Measurements from ENCODE around the gene BMP7. TPM values are rescaled to one million over a fixed set of nuclear protein-coding genes. Genes with fewer than 3 reads are reported as not detected.

The BMP7 gene
- total RNA-seq, 1 donor from 2014 or later = 9.4 TPM

- FAIRE-seq = no peak
- DNase-seq (ENCODE audit: low spot score in 2 of 2) = no peak
Observed at GRCh38 chr20:57236813-57237584, 29.4 kb downstream of the BMP7 start.

- DNase-seq (ENCODE audit: low spot score in 2 of 2) = no peak
- no peak for FAIRE-seq
Observed at GRCh38 chr20:57234556-57235251, 31.7 kb downstream of the BMP7 start.

GRCh38 chr20:57231951-57232428 is 34.5 kb downstream of the BMP7 start:
- FAIRE-seq (no peak), DNase-seq (ENCODE audit: low spot score in 2 of 2) (no peak)

DNA sequence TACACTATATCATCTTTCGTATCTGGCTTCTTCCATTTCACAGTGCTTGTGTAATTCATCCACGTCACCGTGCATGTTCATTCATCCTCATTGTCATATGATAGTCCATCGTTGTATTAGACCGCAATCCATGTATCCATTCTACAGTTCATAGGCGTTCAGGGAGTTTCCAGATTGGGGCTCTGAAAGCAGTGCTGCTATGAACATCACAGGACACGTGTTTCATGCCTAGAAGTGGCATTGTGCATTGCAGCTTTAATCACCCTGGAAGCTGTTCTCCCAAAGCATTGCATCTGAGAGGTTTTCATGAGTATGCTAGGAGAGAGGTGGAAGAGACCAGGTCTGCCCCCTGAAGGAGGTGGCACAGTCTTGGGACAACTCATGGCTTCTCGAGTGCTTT is 35.3 kb downstream of the BMP7 start:
- no peak for FAIRE-seq
- DNase-seq (ENCODE audit: low spot score in 2 of 2) = no peak

DNA sequence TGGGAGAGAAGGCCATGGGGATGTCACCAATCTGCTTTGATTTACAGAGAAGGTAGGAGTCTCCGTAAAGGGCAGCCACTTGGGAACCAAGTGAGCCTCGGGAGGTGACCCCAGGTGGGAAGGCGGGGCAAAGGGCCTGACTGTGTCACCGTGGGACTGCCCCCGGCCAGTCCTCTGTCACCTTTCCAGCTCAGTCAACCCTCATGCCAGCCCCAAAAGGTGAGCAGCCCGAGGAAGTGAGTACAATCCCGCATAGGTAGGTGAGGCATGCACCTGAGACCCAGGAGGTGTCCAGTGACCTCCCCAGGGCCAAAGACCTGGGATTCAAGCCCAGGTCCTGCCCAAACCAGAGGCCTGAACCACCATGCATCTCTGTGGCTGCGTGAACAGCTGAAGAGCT is 36.2 kb downstream of the BMP7 start:
- no peak for DNase-seq (ENCODE audit: low spot score in 2 of 2)
- FAIRE-seq = no peak

- FAIRE-seq (no peak), DNase-seq (ENCODE audit: low spot score in 2 of 2) (no peak)
Observed at GRCh38 chr20:57229490-57229889, 37.0 kb downstream of the BMP7 start.

GRCh38 chr20:57225830-57226229 is 40.6 kb downstream of the BMP7 start:
- no peak for DNase-seq (ENCODE audit: low spot score in 2 of 2)
- no peak for FAIRE-seq

- DNase-seq (ENCODE audit: low spot score in 2 of 2) (no peak), FAIRE-seq (no peak)
Observed at GRCh38 chr20:57225197-57225733, 41.2 kb downstream of the BMP7 start.

GRCh38 chr20:57224641-57225138 is 41.8 kb downstream of the BMP7 start:
- no peak for FAIRE-seq

DNA sequence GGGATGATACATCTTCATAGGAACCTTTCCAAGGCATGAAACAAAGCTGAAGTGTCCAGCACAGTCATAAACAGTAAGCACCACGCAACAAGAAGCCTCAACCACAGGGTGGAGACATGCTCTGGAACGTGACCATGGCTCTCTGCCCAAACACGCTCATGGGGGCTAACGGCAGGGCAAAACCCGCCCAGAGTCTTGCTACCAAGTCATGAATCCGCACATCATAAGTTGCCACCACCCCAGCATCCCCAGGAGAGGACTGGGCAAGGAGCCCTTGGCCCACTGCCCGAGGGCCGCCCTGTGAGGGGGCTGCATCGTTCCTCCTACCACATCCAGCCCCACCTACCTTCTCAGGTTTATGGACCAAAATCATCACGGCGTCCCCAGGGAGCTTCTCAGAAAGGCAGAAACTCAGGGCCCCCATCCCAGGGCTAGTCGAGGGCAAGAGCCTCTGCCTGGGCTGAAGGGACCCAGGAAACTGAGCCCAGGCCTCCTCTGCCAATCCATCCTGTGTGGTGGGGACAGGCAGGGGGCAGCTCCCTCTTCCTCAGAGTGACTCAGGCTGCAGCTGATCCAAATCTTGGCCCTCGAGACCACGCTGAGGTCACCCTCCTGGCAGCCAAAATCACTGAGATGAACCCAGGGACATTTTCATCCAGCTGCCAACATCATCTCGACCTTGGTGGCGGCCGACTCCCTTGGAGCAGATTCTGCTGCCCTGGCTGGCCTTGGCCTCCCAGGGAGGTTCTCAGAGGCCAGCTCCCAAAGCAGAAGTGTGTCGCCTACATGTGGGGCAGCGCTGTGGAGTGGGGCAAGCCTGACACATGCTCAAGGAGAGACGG is 42.6 kb downstream of the BMP7 start:
- FAIRE-seq = no peak
- no peak for DNase-seq (ENCODE audit: low spot score in 2 of 2)

More at GRCh38 chr20:57224641-57225138, 41.8 kb downstream of the BMP7 start:
- DNase-seq (ENCODE audit: low spot score in 2 of 2) = no peak

DNA sequence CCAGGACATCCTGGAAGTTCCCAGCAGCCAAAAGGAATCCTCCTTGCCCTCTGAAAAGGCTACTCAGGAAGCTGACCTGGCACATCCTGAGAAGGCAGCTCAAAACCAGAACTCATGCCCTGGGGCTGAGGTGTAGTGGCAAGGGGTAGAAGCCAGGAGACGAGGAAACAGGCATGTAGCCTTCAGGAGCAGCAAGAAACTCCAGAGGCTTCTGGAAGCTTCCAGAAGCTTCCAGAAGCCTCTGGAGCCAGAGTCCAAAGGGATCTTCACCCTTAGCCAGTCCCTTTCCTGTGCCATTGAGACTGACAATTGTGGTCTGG is 43.9 kb downstream of the BMP7 start:
- no peak for FAIRE-seq
- DNase-seq (ENCODE audit: low spot score in 2 of 2) = no peak

- no peak for DNase-seq (ENCODE audit: low spot score in 2 of 2)
- FAIRE-seq = no peak
Observed at GRCh38 chr20:57221916-57222630, 44.4 kb downstream of the BMP7 start.

DNA sequence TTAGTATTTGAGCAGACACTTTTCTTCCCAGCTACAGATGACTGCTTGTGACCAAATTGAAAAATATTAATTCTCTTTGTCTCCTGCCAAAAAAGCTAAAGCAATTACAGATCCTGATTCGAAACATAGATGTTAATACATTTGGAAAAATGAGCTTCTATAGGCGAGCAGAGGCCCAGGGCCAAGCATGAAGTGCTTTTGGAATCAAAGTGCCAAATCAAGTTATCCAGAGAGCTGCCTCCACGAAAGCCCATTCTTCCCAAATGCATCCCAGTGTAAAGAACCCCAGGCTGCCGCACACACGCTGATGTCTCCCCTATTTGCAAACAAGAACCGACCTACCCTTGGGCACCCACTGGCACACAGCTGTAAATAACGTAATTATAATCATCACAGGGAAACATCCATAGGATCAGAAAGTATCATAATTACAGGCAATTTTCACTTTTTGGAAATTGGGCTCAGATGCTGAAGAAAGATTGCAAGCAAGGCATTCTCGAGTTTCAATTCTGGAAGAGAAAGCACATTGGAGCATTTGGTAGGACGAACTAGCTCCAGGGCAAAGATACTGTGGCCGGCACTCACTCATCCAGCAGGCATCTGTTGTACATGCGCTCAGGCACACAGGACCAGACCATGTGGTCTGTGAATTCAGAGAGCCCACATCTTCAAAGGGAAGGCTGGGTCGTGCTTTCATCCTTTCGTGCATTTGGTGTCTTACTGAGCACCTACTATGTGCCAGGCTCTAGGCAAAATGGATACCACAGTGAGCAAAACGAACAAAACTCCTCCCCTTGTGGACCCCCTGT is 45.9 kb downstream of the BMP7 start:
- DNase-seq (ENCODE audit: low spot score in 2 of 2) = no peak

GRCh38 chr20:57219071-57219677 is 47.3 kb downstream of the BMP7 start:
- FAIRE-seq = no peak
- no peak for DNase-seq (ENCODE audit: low spot score in 2 of 2)

More for the DNA sequence above, 45.9 kb downstream of the BMP7 start:
- no peak for FAIRE-seq

GRCh38 chr20:57218489-57218888 is 48.0 kb downstream of the BMP7 start:
- FAIRE-seq (no peak), DNase-seq (ENCODE audit: low spot score in 2 of 2) (no peak)

- DNase-seq (ENCODE audit: low spot score in 2 of 2) = no peak
- no peak for FAIRE-seq
Observed at GRCh38 chr20:57217802-57218201, 48.6 kb downstream of the BMP7 start.

DNA sequence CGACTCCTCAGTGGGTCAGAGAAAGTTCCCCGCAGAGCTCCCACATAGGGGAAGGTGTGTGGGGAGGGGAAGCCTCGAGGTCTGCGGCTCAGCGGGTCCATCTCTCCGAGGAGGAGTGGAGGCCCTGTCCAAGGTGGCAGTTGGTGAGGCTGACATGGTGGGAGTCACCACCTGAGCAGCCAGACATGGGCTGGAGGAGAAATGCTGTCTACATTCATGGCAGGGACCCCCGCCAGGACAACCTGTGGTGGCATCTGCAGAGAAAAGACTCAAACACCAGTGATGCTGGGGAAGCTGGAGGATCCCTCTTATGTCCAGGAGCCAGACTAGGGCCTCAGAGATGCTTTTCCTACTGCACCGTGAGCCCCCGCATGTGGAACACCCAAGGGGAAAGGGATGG is 49.8 kb downstream of the BMP7 start:
- FAIRE-seq = no peak
- no peak for DNase-seq (ENCODE audit: low spot score in 2 of 2)

DNA sequence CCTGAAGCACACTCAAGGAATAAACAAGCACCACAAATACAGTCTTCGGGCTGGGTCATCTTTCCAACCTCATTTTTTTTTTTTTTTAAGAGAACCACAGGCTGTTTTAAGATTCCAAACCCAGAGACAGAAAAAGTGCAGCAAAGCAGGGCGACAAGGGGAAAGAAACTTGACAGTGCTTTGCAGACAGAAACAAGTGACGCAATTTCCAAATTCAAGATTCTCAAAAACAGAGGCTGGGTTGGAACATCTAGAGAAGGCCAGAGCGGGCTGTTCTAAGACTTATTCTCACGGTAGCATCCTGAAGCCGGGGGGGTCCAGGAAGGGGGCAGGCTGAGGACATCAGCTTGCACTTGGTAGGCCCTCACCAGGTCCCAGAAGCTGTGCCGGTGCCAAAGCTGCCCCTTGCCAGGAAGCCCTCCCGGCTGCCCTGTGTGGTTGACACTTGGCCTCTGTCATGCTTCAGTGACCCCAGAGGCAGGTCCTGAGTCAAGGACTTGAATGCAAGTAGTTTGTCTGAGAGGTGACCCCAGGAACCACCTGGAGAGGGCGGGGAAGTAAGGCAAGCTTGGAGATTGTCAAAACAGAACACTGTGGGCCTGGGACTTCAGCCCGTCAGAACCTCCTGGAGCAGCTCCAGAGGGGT is 50.5 kb downstream of the BMP7 start:
- FAIRE-seq (no peak), DNase-seq (ENCODE audit: low spot score in 2 of 2) (no peak)
